K562 (cell line): ENCODE data around the gene CFAP221.

Experiments used
- BHLHE40 ChIP-seq: IDR thresholded peaks from 2 replicates; pipeline ENCODE4 v1.6.1; 2011; ENCODE audit warnings: low read length, improper control_type of control experiment
- CEBPB ChIP-seq: fragments of 450-650 bp; IDR thresholded peaks from 2 replicates; pipeline ENCODE4 v1.6.1; 2016; ENCODE audit warnings: missing genetic modification characterization, missing compliant biosample characterization
- CTCF ChIP-seq, 3 experiments: IDR thresholded peaks in 2 of 3; conservative IDR thresholded peaks in 1 of 3; 2 replicates each; pipeline ENCODE4 v1.5.1; 2011 to 2012; ENCODE audit warnings: low read length in 3 of 3, mild to moderate bottlenecking in 3 of 3, control low read depth in 2 of 3, improper control_type of control experiment in 1 of 3, inconsistent platforms in 1 of 3, low read depth in 1 of 3, mixed read lengths in 1 of 3, moderate library complexity in 1 of 3; ENCODE audit not compliant: insufficient read depth in 2 of 3
- DACH1 ChIP-seq: fragments of 450-650 bp; IDR thresholded peaks from 2 replicates; pipeline ENCODE4 v1.6.1; 2018; ENCODE audit not compliant: partially characterized antibody
- DEAF1 ChIP-seq: fragments of 450-650 bp; formaldehyde crosslinking; IDR thresholded peaks from 2 replicates; pipeline ENCODE4 v1.4.0; 2020; ENCODE audit warnings: mild to moderate bottlenecking, moderate library complexity
- EP300 ChIP-seq: IDR thresholded peaks from 2 replicates; pipeline ENCODE4 v1.6.1; 2012; ENCODE audit warnings: low read length, improper control_type of control experiment
- ERF ChIP-seq: fragments of 450-650 bp; formaldehyde crosslinking; IDR thresholded peaks from 2 replicates; pipeline ENCODE4 v1.4.0; 2020; ENCODE audit warnings: mild to moderate bottlenecking, mixed read lengths
- JUNB ChIP-seq: fragments of 450-650 bp; formaldehyde crosslinking; conservative IDR thresholded peaks from 2 replicates; pipeline ENCODE4 v1.4.0; 2020; ENCODE audit warnings: mild to moderate bottlenecking
- MEF2A ChIP-seq: IDR thresholded peaks from 2 replicates; pipeline ENCODE4 v1.6.1; 2011; ENCODE audit warnings: low read depth, mild to moderate bottlenecking, low read length, moderate library complexity; ENCODE audit not compliant: control insufficient read depth
- POLR2A ChIP-seq: fragments of 450-650 bp; conservative IDR thresholded peaks from 2 replicates; pipeline ENCODE4 v1.6.1; 2016
- SMARCE1 ChIP-seq: fragments of 450-650 bp; IDR thresholded peaks from 2 replicates; pipeline ENCODE4 v1.7.1; 2016; ENCODE audit warnings: mild to moderate bottlenecking
- ZC3H11A ChIP-seq: IDR thresholded peaks from 2 replicates; pipeline ENCODE4 v1.6.1; 2012; ENCODE audit warnings: low read depth, low read length, improper control_type of control experiment

- TF ChIP-seq CTCF (IDR thresholded peaks at IDR 0.05 in 2 of 3, conservative IDR thresholded peaks at IDR 0.05 in 1 of 3; ENCODE audit: insufficient read depth in 2 of 3, low read depth in 1 of 3, low read length in 3 of 3) (no peak), BHLHE40 (no peak), EP300 (no peak), MEF2A (no peak), SMARCE1 (no peak), POLR2A (no peak), DEAF1 (CRISPR knock-in tag) (no peak), ZC3H11A (no peak), JUNB (CRISPR knock-in tag) (no peak), CEBPB (tag) (no peak), ERF (CRISPR knock-in tag) (no peak), DACH1 (no peak)
Measured at GRCh38 chr2:119518401-119519056, 25.7 kb upstream of the CFAP221 start.
